ENCODE data around the gene TAF1D.

The TAF1D gene

GRCh38 chr11:93728792-93729128 is 12.5 kb downstream of the TAF1D start:
- in situ Hi-C loops (cut with HindIII; ENCODE audit: low sequenced_read_pairs) = no loop called here

DNA sequence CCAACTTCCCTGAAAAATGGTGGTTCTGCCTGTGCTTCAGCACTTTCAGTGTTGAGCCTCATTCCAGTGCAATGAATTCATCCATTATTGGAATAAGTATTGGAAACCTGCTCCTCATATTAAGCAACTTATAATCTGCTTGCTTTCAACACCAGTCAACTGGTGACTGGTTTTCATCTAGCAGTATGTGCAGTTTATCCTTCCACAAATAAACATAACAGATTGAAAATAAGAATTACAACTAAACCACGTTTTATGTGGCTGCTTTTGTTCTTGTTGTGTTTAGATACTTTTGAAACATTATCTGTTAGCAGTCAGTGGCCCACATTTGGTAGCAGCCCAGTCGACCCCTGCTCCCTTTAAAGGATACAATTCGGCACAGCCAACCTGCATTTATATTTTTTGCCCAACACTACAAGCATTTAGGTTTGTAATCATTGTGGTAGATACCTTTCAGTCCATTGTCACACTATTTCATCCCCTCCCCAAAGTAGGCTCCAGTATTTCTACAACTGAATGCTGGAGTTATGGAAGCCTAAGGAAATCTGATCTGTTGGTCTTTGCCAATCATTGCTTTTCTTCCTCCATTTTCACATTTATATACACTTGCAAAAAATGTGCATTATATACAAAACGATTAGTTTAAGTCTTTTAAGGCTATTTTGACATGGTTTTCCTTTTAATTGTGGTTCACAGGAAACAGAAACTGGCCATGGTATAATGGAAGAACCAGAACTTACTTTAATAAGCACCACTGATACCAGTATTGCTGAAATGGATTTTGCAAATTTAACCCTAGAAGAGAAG is 13.1 kb downstream of the TAF1D start:
- in situ Hi-C loops (cut with HindIII; ENCODE audit: low sequenced_read_pairs) = no loop called here

DNA sequence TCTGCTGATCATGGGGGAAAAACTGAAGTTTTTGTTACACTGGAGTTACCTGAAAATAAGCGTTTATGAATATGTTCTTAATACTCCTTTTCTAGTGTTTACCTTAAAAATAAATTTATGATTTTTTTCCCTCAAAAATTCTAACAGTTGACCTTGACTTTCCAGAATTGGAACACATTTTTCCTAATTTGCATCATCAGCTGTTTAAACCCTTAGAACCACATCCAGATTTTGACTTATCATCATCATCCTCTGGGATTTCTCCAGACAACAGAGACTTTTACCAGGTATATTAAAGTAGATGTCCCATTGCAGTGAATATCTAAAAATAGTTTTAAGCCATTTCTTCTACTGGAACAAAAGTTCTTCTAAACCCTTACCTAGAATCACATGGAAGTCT is 17.2 kb downstream of the TAF1D start:
- in situ Hi-C loops (cut with HindIII; ENCODE audit: low sequenced_read_pairs) = no loop called here

DNA sequence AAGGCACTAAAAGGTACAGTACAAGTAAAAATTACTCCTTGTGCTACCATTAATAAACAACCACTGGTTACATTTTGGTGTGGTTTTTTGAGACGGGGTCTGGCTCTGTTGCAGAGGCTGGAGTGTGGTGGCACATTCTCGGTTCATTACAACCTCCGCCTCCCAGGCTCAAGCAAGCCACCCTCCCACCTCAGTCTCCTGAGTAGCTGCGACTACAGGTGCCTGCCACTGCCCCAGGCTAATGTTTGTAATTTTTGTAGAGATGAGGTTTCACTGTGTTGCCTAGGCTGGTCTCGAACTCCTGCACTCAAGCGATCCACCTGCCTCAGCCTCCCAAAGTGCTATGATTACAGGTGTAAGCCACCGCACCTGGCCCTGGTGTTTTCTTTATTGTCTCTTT is 20.8 kb downstream of the TAF1D start:
- in situ Hi-C loops (cut with HindIII; ENCODE audit: low sequenced_read_pairs) = no loop called here

- in situ Hi-C loops (cut with HindIII; ENCODE audit: low sequenced_read_pairs) = no loop called here
Measured at GRCh38 chr11:93719310-93719709, 22.0 kb downstream of the TAF1D start.

DNA sequence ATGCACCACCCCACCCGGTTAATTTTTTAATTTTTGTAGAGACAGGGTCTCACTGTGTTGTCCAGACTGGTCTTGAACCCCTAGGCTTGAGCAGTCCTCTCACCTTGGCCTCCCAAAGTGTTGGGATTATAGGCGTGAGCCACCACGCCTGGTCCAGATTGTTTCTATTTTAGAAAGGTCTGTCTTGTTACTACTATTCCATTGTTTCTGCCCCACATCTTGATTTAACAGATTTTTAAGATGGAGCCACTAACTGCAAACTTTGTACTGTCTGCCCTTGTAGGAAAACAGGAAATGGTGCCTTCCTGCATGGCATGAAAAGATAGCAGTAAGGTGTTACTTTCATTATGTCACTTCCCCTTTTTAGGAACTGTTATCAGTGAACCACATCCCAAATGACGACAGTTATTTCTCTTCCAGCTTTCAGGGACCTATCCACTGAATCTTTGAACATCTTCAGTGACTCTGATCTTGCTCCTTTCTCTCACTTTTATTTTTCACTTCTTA is 23.2 kb downstream of the TAF1D start:
- in situ Hi-C loops (cut with HindIII; ENCODE audit: low sequenced_read_pairs) = no loop called here

DNA sequence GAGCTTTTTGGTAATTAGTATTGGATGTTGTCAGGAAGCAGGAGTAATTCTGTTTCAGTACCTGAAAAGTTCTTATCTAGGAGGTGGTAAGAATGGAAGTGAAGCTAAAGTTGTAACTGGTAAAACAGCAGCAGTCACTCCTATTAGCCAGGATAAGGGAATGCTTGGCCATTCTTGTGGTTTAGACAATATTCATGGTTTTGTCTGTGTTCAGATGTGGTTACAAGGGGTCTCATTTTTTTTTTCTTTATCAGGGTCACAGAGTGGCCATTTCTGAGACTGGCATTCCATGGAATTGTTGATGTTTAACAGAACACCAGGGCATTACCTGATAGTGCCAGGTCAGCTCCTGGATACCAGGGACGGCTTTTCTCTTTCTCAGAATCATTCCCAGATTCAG is 23.8 kb downstream of the TAF1D start:
- in situ Hi-C loops (cut with HindIII; ENCODE audit: low sequenced_read_pairs) = no loop called here

- in situ Hi-C loops (cut with HindIII; ENCODE audit: low sequenced_read_pairs) = no loop called here
Measured at GRCh38 chr11:93715797-93716396, 25.4 kb downstream of the TAF1D start.

- in situ Hi-C loops (cut with HindIII; ENCODE audit: low sequenced_read_pairs) = no loop called here
Measured at GRCh38 chr11:93712678-93713077, 28.6 kb downstream of the TAF1D start.

GRCh38 chr11:93710239-93710638 is 31.1 kb downstream of the TAF1D start:
- in situ Hi-C loops (cut with HindIII; ENCODE audit: low sequenced_read_pairs) = no loop called here

DNA sequence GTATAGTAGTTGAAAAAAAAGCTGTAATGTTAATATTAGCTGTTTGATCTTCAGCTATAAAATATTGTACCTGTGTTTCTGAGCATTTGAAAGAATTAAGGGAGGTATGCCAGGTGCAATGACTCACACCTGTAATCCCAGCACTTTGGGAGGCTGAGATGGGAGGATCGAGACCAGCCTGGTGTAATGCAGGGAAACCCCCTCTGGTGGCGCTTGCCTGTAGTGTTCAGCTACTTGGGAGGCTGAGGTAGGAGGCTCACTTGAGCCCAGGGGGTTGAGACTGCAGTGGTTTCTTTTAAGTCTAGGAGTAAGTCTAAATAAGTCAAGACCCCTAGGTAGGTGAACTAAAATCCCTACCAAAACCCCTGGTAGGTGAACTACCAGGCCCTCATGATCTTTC is 37.1 kb downstream of the TAF1D start:
- in situ Hi-C loops (cut with HindIII; ENCODE audit: low sequenced_read_pairs) = no loop called here

GRCh38 chr11:93700830-93701229 is 40.5 kb downstream of the TAF1D start:
- in situ Hi-C loops (cut with HindIII; ENCODE audit: low sequenced_read_pairs) = no loop called here

DNA sequence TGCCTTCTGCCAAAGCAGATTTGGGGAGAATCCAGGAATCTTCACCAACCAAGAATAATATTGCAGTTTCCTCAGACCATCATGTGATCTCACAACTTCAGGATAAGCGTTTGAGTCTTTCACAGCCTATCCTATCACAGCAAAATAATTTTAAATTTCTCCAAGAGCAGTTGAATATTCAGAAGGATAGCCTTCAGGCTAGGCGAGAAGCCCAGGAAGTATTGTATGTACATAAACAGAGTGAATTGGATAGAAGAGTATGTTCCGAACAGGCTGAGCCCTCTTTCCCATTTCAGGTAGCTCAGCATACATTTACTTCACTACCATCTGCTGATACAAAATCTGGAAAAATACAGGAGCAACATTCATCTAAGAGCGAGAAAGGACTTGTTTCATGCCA is 43.7 kb downstream of the TAF1D start:
- in situ Hi-C loops (cut with HindIII; ENCODE audit: low sequenced_read_pairs) = no loop called here

GRCh38 chr11:93694557-93694956 is 46.7 kb downstream of the TAF1D start:
- in situ Hi-C loops (cut with HindIII; ENCODE audit: low sequenced_read_pairs) = no loop called here

GRCh38 chr11:93694109-93694508 is 47.2 kb downstream of the TAF1D start:
- in situ Hi-C loops (cut with HindIII; ENCODE audit: low sequenced_read_pairs) = no loop called here

DNA sequence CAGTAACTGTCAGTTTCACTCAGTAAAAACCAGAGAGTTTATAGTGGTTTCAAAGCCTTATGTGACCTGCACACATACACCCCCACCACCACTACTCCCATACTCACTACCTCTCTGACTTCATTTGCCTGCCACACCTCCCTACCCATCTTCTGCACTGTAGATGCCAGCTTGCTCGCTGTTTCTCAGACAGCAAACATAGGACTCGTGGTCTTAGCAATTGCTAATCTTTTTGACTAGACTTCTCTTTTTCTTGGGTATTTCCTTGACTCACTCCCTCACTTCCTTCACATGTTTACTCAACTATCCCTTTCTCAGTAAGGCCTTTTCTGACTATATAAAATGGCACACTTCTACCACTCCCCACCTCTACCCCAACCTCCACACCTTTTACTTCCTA is 52.1 kb downstream of the TAF1D start:
- in situ Hi-C loops (cut with HindIII; ENCODE audit: low sequenced_read_pairs) = no loop called here

- in situ Hi-C loops (cut with HindIII; ENCODE audit: low sequenced_read_pairs) = no loop called here
Measured at GRCh38 chr11:93686812-93687211, 54.5 kb downstream of the TAF1D start.

DNA sequence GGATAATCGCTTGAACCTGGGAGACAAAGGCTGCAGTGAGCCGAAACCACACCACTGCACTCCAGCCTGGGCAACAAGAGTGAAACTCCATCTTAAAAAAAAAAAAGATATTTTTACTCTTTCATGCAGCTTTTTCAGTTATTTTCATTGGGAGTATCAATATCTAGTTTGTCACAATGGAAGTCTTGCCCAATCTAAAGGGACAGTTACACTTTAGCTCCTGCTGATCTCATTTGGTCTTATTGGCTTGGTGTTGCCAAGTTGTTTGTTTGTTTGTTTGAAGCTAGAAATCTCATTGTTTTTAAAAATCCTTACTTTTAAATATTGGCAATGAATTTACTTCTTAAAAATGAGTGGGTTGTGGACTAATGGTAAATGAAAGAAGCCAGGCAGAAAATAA is 55.1 kb downstream of the TAF1D start:
- in situ Hi-C loops (cut with HindIII; ENCODE audit: low sequenced_read_pairs) = no loop called here
